ENCODE data around the gene PKP1.

DNA sequence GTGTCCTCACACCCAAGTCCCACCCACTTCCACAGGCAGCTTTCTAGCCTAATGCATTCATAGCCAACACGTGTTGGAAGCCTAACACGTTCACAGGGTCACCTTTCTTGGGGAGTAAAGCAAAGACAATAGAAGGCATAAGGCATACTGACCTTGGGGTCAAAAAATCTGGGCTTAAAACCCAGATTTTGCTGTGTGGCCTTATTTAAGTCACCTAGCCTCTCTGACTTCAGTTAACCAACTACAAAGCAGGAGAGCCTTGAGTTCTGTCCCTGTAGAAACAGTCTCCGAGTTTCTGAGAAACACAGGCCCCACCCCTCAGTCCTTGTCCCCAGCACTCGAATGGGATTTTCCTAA lies 92.8 kb downstream of the PKP1 start:
- TF ChIP-seq TAF1 (IDR thresholded peaks at IDR 0.05; ENCODE audit: borderline replicate concordance, low read depth, low read length) = no peak
- TF ChIP-seq POLR2A (IDR thresholded peaks at IDR 0.05; ENCODE audit: low read depth, low read length) = no peak
- TF ChIP-seq ZNF274 (IDR thresholded peaks at IDR 0.05; ENCODE audit: insufficient read depth, insufficient read length) = no peak
- no peak for TF ChIP-seq KDM1A (IDR thresholded peaks at IDR 0.05; ENCODE audit: borderline replicate concordance)
- TF ChIP-seq RBBP5 (conservative IDR thresholded peaks at IDR 0.05) = no peak
- TF ChIP-seq, protein P1, sequence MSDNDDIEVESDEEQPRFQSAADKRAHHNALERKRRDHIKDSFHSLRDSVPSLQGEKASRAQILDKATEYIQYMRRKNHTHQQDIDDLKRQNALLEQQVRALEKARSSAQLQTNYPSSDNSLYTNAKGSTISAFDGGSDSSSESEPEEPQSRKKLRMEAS (IDR thresholded peaks at IDR 0.05; ENCODE audit: low read depth, low read length) = no peak
- TF ChIP-seq FOS (IDR thresholded peaks at IDR 0.05; ENCODE audit: borderline replicate concordance, extremely low read depth, insufficient read length) = no peak
- no peak for TF ChIP-seq CTCF (IDR thresholded peaks at IDR 0.05 in 2 of 3, conservative IDR thresholded peaks at IDR 0.05 in 1 of 3; ENCODE audit: control insufficient read depth in 2 of 3, extremely low read depth in 1 of 3, insufficient read depth in 1 of 3, low read depth in 3 of 3, low read length in 3 of 3)
- no peak for TF ChIP-seq CHD4 (IDR thresholded peaks at IDR 0.05)
- no peak for TF ChIP-seq SMAD1 (IDR thresholded peaks at IDR 0.05; ENCODE audit: low read depth, partially characterized antibody)
- no peak for TF ChIP-seq POLR2AphosphoS5 (IDR thresholded peaks at IDR 0.05; ENCODE audit: low read length)
